IPS-18a (cell line): ENCODE measurements around the gene SULT1C4.

ENCODE experiments used
- H3K27ac ChIP-seq: one replicate; pipeline ENCODE4 v1.5.1; 2013; ENCODE audit warnings: low read length
- H3K27me3 ChIP-seq: one replicate; pipeline ENCODE4 v1.6.1; 2013; ENCODE audit warnings: mild to moderate bottlenecking, low read length; ENCODE audit not compliant: control insufficient read depth, insufficient read depth
- H3K36me3 ChIP-seq: one replicate; pipeline ENCODE4 v1.6.1; 2013; ENCODE audit warnings: low read depth, low read length; ENCODE audit not compliant: control insufficient read depth
- H3K4me1 ChIP-seq: one replicate; pipeline ENCODE4 v1.6.1; 2013; ENCODE audit warnings: low read depth, low read length; ENCODE audit not compliant: control insufficient read depth
- H3K4me3 ChIP-seq: one replicate; pipeline ENCODE4 v1.5.1; 2013; ENCODE audit warnings: low read length
- H3K9ac ChIP-seq: one replicate; pipeline ENCODE4 v1.6.1; 2013; ENCODE audit warnings: mild to moderate bottlenecking, low read length, moderate library complexity
- H3K9me3 ChIP-seq: one replicate; pipeline ENCODE4 v1.6.1; 2013; ENCODE audit warnings: low read depth, low read length; ENCODE audit not compliant: control insufficient read depth

The SULT1C4 gene

GRCh38 chr2:108396845-108397244 is 19.1 kb downstream of the SULT1C4 start:
- H3K27ac ChIP-seq: no peak overlapping the region
- H3K27me3 ChIP-seq: no peaks in the 10 kb centered on the region
- H3K9ac ChIP-seq: no peak overlapping the region
- H3K4me3 ChIP-seq: no peak overlapping the region
- no peaks in the 10 kb centered on the region for H3K36me3 ChIP-seq
- H3K4me1 ChIP-seq: peaks cover 19% of the 10 kb centered on the region
- H3K9me3 ChIP-seq: peaks cover 5% of the 10 kb centered on the region

- Histone ChIP-seq H3K9ac (no peak overlapping the region), H3K4me1 (peaks cover 30% of the 10 kb centered on the region), H3K4me3 (no peak overlapping the region), H3K36me3 (no peaks in the 10 kb centered on the region), H3K9me3 (no peaks in the 10 kb centered on the region), H3K27ac (no peak overlapping the region), H3K27me3 (no peaks in the 10 kb centered on the region)
Observed at GRCh38 chr2:108399479-108399878, 21.7 kb downstream of the SULT1C4 start.

DNA sequence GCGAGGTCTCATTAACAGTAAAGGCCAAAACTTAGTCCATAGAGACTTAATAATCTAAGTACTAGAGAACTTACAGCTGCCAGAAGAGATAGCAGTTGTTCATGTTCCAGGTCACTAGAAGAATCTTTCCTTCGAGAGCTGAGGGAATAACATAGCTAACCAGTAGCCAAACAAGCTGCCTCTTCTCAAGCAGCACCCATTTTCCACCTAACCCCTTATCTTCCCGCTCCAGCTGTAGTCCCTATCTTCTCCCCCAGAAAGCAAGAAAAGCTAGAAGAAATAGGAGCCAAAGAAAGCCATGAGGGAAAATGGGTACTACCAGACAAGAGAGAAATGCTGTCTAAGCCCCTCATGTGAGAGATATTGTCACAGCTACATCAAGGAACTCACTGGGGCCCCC is 24.0 kb downstream of the SULT1C4 start:
- H3K9ac ChIP-seq: no peak overlapping the region
- H3K4me3 ChIP-seq: no peak overlapping the region
- peaks cover 20% of the 10 kb centered on the region for H3K4me1 ChIP-seq
- H3K27ac ChIP-seq: no peak overlapping the region
- H3K9me3 ChIP-seq: peaks cover 9% of the 10 kb centered on the region
- H3K36me3 ChIP-seq: no peaks in the 10 kb centered on the region
- no peaks in the 10 kb centered on the region for H3K27me3 ChIP-seq

DNA sequence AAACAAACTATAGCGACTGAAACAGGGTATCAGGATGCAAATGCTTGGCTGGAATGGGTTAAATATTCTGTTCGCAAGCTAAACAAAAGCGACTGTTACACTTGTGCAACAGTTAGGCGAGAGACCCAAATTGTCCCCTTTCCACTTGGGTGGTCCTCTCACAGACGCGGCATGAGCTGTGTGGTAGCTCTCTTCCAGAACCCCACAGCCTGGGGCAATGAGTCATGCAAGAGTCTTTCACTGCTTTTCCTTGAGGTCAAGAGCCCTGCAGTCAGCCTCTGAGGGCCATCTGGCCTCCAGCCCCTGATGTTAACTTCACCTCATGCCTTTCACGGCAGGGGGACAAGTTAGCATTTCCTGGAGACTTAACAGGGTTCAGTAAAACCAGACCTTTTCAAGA is 25.7 kb downstream of the SULT1C4 start:
- Histone ChIP-seq H3K9me3 (peaks cover 9% of the 10 kb centered on the region), H3K27ac (no peak overlapping the region), H3K27me3 (no peaks in the 10 kb centered on the region), H3K4me3 (no peak overlapping the region), H3K4me1 (peaks cover 10% of the 10 kb centered on the region), H3K9ac (no peak overlapping the region), H3K36me3 (no peaks in the 10 kb centered on the region)

- Histone ChIP-seq H3K27ac (no peak overlapping the region), H3K9ac (no peak overlapping the region), H3K36me3 (no peaks in the 10 kb centered on the region), H3K9me3 (peaks cover 9% of the 10 kb centered on the region), H3K4me3 (no peak overlapping the region), H3K27me3 (no peaks in the 10 kb centered on the region), H3K4me1 (peaks cover 10% of the 10 kb centered on the region)
Observed at GRCh38 chr2:108404784-108405397, 27.1 kb downstream of the SULT1C4 start.

DNA sequence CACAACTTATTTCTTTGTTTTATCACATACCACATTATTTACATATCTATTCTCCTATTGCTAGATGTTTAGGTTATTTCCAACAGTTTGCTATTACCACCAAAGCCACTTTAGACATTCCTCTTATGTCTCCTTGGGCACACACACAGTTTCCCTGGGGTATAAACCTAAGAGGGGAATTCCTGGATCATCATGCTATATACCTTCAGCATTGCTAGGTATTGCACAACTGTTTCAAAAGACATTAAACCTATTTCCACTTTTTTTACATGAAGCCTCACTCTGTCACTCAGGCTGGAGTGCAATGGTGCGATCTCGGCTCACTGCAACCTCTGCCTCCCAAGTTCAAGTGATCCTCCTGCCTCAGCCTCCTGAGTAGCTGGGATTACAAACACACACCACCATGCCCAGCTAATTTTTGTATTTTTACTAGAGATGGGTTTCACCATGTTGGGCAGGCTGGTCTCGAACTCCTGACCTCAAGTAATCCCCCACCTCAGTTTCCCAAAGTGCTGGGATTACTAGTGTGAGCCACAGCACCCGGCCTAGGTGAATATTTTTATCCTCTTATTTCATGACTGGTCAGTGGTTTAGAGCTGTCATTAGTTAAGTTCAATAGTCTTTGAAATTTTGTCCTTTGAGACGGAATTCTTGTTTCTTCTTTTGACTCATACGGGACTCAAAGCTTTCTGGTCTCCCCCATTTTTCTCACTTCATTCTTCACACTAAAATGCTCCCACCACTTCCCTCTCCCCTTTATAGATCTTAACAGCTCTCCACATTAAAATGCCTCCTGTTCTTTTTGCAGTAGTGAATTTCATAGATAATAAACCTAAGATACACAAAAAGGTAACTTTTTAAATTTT is 30.3 kb downstream of the SULT1C4 start:
- Histone ChIP-seq H3K27ac (no peak overlapping the region), H3K9me3 (peaks cover 9% of the 10 kb centered on the region)

GRCh38 chr2:108409768-108410167 is 32.0 kb downstream of the SULT1C4 start:
- Histone ChIP-seq H3K36me3 (no peaks in the 10 kb centered on the region), H3K9me3 (peaks cover 9% of the 10 kb centered on the region), H3K27me3 (no peaks in the 10 kb centered on the region), H3K4me1 (no peaks in the 10 kb centered on the region), H3K9ac (no peak overlapping the region), H3K4me3 (no peak overlapping the region), H3K27ac (no peak overlapping the region)

More for the DNA sequence above, 30.3 kb downstream of the SULT1C4 start:
- H3K4me3 ChIP-seq: no peak overlapping the region
- no peaks in the 10 kb centered on the region for H3K36me3 ChIP-seq
- no peaks in the 10 kb centered on the region for H3K27me3 ChIP-seq
- H3K9ac ChIP-seq: no peak overlapping the region
- H3K4me1 ChIP-seq: peaks cover 8% of the 10 kb centered on the region

- Histone ChIP-seq H3K4me1 (no peaks in the 10 kb centered on the region), H3K9ac (no peak overlapping the region), H3K27ac (no peak overlapping the region), H3K9me3 (no peaks in the 10 kb centered on the region), H3K36me3 (no peaks in the 10 kb centered on the region), H3K27me3 (no peaks in the 10 kb centered on the region), H3K4me3 (no peak overlapping the region)
Observed at GRCh38 chr2:108412995-108413710, 35.4 kb downstream of the SULT1C4 start.

DNA sequence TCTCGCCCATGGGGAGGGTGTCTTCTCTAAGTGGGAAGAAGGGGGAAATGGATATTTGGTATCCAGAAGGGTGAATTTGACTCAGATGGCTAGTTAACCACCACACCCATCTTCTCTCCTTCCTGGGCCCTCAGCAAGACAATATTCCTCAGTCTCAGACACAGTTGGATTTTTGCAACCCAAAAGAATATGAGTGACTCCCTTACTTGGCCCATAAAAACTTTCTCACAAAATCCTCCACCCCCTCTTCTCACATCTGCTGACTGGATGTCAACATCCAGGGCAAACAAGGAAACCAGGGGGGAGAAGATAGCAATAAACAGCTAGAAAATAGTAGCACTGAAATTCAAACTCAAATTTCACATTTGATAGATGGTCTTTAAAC is 35.9 kb downstream of the SULT1C4 start:
- H3K27me3 ChIP-seq: no peaks in the 10 kb centered on the region

GRCh38 chr2:108414256-108414876 is 36.6 kb downstream of the SULT1C4 start:
- no peak overlapping the region for H3K4me3 ChIP-seq
- H3K9me3 ChIP-seq: no peaks in the 10 kb centered on the region
- no peaks in the 10 kb centered on the region for H3K27me3 ChIP-seq
- no peak overlapping the region for H3K9ac ChIP-seq
- no peak overlapping the region for H3K27ac ChIP-seq
- no peaks in the 10 kb centered on the region for H3K4me1 ChIP-seq
- H3K36me3 ChIP-seq: no peaks in the 10 kb centered on the region

More for the DNA sequence above, 35.9 kb downstream of the SULT1C4 start:
- H3K4me3 ChIP-seq: no peak overlapping the region
- no peak overlapping the region for H3K9ac ChIP-seq
- H3K27ac ChIP-seq: no peak overlapping the region
- no peaks in the 10 kb centered on the region for H3K36me3 ChIP-seq
- no peaks in the 10 kb centered on the region for H3K4me1 ChIP-seq
- no peaks in the 10 kb centered on the region for H3K9me3 ChIP-seq

GRCh38 chr2:108414945-108415344 is 37.2 kb downstream of the SULT1C4 start:
- H3K9ac ChIP-seq: no peak overlapping the region
- H3K36me3 ChIP-seq: no peaks in the 10 kb centered on the region
- no peaks in the 10 kb centered on the region for H3K4me1 ChIP-seq
- no peaks in the 10 kb centered on the region for H3K27me3 ChIP-seq
- no peak overlapping the region for H3K4me3 ChIP-seq
- H3K27ac ChIP-seq: no peak overlapping the region
- no peaks in the 10 kb centered on the region for H3K9me3 ChIP-seq
